ENCODE data around the gene KIAA0753.

DNA sequence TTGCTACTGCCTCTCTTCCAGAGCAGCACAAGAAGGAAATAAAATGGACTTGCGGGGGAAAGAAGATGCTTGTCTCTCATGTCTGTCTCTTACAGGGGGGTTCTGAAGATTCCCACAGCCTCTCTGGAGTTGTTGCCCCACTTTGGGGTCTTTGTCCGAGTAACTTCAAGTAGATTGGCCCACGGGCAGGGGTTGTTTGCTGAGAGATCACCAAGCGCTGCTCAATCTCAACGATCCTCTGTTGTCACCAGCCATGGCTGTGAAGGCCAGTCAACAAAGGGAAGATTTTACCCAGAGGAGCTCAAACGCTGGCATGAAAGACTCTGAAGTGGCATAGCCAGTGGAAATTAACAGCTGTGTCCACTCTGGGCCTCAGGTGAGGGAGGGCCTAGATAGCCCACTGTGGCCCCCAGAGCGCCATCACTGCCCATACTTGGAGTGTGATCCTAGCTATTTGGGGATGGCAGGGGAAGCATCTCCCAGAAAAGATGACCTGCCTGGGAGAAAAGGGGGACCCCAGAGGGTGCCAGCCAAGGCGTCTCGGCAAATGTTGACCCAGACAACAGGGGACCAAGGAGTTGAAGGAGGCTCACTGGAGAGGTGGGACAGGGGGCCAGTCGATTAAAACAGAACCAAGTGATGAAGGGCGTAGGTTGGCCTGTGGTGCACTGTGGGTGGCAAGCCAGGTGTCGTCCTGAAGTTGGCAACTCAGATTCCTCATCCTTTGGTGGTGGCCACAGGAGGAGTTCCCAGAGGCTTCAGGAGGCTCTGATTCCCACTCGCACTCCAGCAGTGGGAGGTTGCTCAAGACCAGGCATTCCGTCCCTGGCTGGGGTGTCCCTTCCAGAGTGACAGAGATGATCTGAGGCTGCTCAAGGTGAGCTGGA lies 44.6 kb upstream of the KIAA0753 start:
- TF ChIP-seq EP300 (IDR thresholded peaks at IDR 0.05) (no peak), CTCF (IDR thresholded peaks at IDR 0.05) (no peak), POLR2A (IDR thresholded peaks at IDR 0.05) (no peak)
